ENCODE measurements around the gene TEX29.

TEX29 gene

GRCh38 chr13:111322001-111322915 is 1.8 kb downstream of the TEX29 start:
- no peak for DNase-seq (ENCODE audit: low spot score)

GRCh38 chr13:111322916-111323331 is 2.5 kb downstream of the TEX29 start:
- no peak for DNase-seq (ENCODE audit: low spot score)

- DNase-seq (ENCODE audit: low spot score), result no peak
Measured at GRCh38 chr13:111323549-111323948, 3.1 kb downstream of the TEX29 start.

GRCh38 chr13:111323950-111324651 is 3.7 kb downstream of the TEX29 start:
- DNase-seq (ENCODE audit: low spot score), result no peak

GRCh38 chr13:111324736-111325135 is 4.3 kb downstream of the TEX29 start:
- DNase-seq (ENCODE audit: low spot score), result no peak

GRCh38 chr13:111325146-111325890 is 4.9 kb downstream of the TEX29 start:
- DNase-seq (ENCODE audit: low spot score), result no peak

- no peak for DNase-seq (ENCODE audit: low spot score)
Measured at GRCh38 chr13:111325941-111326620, 5.6 kb downstream of the TEX29 start.

GRCh38 chr13:111326621-111326965 is 6.2 kb downstream of the TEX29 start:
- no peak for DNase-seq (ENCODE audit: low spot score)

GRCh38 chr13:111326981-111327642 is 6.7 kb downstream of the TEX29 start:
- DNase-seq (ENCODE audit: low spot score), result no peak

GRCh38 chr13:111327730-111328573 is 7.5 kb downstream of the TEX29 start:
- DNase-seq (ENCODE audit: low spot score), result no peak

- DNase-seq (ENCODE audit: low spot score), result no peak
Measured at GRCh38 chr13:111328574-111329410, 8.3 kb downstream of the TEX29 start.

- DNase-seq (ENCODE audit: low spot score), result no peak
Measured at GRCh38 chr13:111329641-111330040, 9.2 kb downstream of the TEX29 start.

GRCh38 chr13:111330066-111330610 is 9.7 kb downstream of the TEX29 start:
- DNase-seq (ENCODE audit: low spot score), result no peak

- no peak for DNase-seq (ENCODE audit: low spot score)
Measured at GRCh38 chr13:111335298-111335697, 14.9 kb downstream of the TEX29 start.

- no peak for DNase-seq (ENCODE audit: low spot score)
Measured at GRCh38 chr13:111336666-111337065, 16.2 kb downstream of the TEX29 start.

GRCh38 chr13:111337206-111337605 is 16.8 kb downstream of the TEX29 start:
- no peak for DNase-seq (ENCODE audit: low spot score)

GRCh38 chr13:111337741-111338140 is 17.3 kb downstream of the TEX29 start:
- DNase-seq (ENCODE audit: low spot score), result no peak

- DNase-seq (ENCODE audit: low spot score), result no peak
Measured at GRCh38 chr13:111338841-111339240, 18.4 kb downstream of the TEX29 start.

Data from globus pallidus (tissue), 1 donor.